ENCODE measurements around the gene ATP5ME.
"Not testable (repeated sequence)": the region's sequence is repeated elsewhere in the genome, so short reads cannot be mapped to it uniquely, and the experiment has no call there.

DNA sequence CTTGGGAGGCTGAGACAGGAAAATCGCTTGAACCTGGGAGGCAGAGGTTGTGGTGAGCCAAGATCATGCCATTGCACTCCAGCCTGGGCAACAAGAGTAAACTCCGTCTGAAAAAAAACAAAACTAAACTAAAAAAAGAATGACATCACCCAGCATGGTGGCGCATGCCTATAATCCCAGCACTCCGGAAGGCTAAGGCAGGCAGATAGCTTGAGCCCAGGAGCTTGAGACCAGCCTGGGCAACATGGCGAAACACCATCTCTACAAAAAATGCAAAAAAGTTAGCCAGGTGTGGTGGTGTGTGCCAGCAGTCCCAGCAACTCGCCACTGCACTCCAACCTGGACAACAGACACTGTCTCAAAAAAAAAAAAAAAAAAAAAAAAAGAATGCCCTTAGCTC lies 31.7 kb downstream of the ATP5ME start:
- TF ChIP-seq, protein P1, sequence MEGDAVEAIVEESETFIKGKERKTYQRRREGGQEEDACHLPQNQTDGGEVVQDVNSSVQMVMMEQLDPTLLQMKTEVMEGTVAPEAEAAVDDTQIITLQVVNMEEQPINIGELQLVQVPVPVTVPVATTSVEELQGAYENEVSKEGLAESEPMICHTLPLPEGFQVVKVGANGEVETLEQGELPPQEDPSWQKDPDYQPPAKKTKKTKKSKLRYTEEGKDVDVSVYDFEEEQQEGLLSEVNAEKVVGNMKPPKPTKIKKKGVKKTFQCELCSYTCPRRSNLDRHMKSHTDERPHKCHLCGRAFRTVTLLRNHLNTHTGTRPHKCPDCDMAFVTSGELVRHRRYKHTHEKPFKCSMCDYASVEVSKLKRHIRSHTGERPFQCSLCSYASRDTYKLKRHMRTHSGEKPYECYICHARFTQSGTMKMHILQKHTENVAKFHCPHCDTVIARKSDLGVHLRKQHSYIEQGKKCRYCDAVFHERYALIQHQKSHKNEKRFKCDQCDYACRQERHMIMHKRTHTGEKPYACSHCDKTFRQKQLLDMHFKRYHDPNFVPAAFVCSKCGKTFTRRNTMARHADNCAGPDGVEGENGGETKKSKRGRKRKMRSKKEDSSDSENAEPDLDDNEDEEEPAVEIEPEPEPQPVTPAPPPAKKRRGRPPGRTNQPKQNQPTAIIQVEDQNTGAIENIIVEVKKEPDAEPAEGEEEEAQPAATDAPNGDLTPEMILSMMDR (IDR thresholded peaks at IDR 0.05), result not testable (repeated sequence)
- not testable (repeated sequence) for TF ChIP-seq POLR2A (IDR thresholded peaks at IDR 0.05)
